ENCODE data around the gene GPATCH2L. TPM values are rescaled to one million over a fixed set of nuclear protein-coding genes. Genes with fewer than 3 reads are reported as not detected.

Gene GPATCH2L
- total RNA-seq, 4 donors from 2014 or later, result 42.4 to 59.1 (median 48.3) TPM

- no peak for DNase-seq (ENCODE audit: extremely low spot score)
Measured at GRCh38 chr14:76194327-76194726, 42.6 kb downstream of the GPATCH2L start.

GRCh38 chr14:76195003-76195402 is 43.3 kb downstream of the GPATCH2L start:
- Histone ChIP-seq H3K27ac (replicated peaks in 1 of 4) (no peak overlapping the region), H3K36me3 (peaks cover 28 to 88% (median 69%) of the 10 kb centered on the region in 4 donors), H3K9me3 (no peaks in the 10 kb centered on the region), H3K4me3 (no peak overlapping the region), H3K4me1 (no peaks in the 10 kb centered on the region), H3K27me3 (no peaks in the 10 kb centered on the region)
- DNase-seq (ENCODE audit: extremely low spot score), result no peak
- 89% methylated on average over 3 of the region's 3 CpGs for WGBS
- no peak for TF ChIP-seq CTCF (IDR thresholded peaks at IDR 0.05)
- no peak for TF ChIP-seq EP300 (IDR thresholded peaks at IDR 0.05)
- TF ChIP-seq POLR2A (IDR thresholded peaks at IDR 0.05; ENCODE audit: low read depth), result no peak
- intact Hi-C loops (cut with DNase I), result no loop called here

More at GRCh38 chr14:76194327-76194726, 42.6 kb downstream of the GPATCH2L start:
- Histone ChIP-seq H3K4me1 (no peaks in the 10 kb centered on the region), H3K27ac (replicated peaks in 1 of 4) (no peak overlapping the region), H3K4me3 (no peak overlapping the region), H3K36me3 (peaks cover 28 to 82% (median 64%) of the 10 kb centered on the region in 4 donors), H3K27me3 (no peaks in the 10 kb centered on the region), H3K9me3 (no peaks in the 10 kb centered on the region)
- TF ChIP-seq POLR2AphosphoS5 (IDR thresholded peaks at IDR 0.05) (no peak), CTCF (IDR thresholded peaks at IDR 0.05) (no peak), EP300 (IDR thresholded peaks at IDR 0.05) (no peak), POLR2A (IDR thresholded peaks at IDR 0.05; ENCODE audit: low read depth) (no peak)
- intact Hi-C loops (cut with DNase I), result no loop called here
- WGBS, result 94% methylated on average over 3 of the region's 3 CpGs

- H3K36me3 ChIP-seq, result peaks cover 19 to 93% (median 71%) of the 10 kb centered on the region in 4 donors
- H3K4me1 ChIP-seq, result no peaks in the 10 kb centered on the region
- TF ChIP-seq CTCF (IDR thresholded peaks at IDR 0.05), result no peak
- TF ChIP-seq POLR2A (IDR thresholded peaks at IDR 0.05; ENCODE audit: low read depth), result no peak
- TF ChIP-seq EP300 (IDR thresholded peaks at IDR 0.05), result no peak
- TF ChIP-seq POLR2AphosphoS5 (IDR thresholded peaks at IDR 0.05), result no peak
- no peaks in the 10 kb centered on the region for H3K9me3 ChIP-seq
- H3K4me3 ChIP-seq, result no peak overlapping the region
- no peaks in the 10 kb centered on the region for H3K27me3 ChIP-seq
- 78% methylated on average over 4 of the region's 4 CpGs for WGBS
- H3K27ac ChIP-seq (replicated peaks in 1 of 4), result no peak overlapping the region
- intact Hi-C loops (cut with DNase I), result no loop called here
- DNase-seq (ENCODE audit: extremely low spot score), result no peak
Measured at GRCh38 chr14:76196980-76197695, 45.4 kb downstream of the GPATCH2L start.

- no peak for DNase-seq (ENCODE audit: extremely low spot score)
- H3K36me3 ChIP-seq, result peaks cover 12 to 74% (median 52%) of the 10 kb centered on the region in 4 donors
- H3K9me3 ChIP-seq, result no peaks in the 10 kb centered on the region
- peaks cover 0 to 10% (median 4%) of the 10 kb centered on the region in 4 donors for H3K4me1 ChIP-seq
- no peak overlapping the region for H3K27ac ChIP-seq (replicated peaks in 1 of 4)
- H3K4me3 ChIP-seq, result no peak overlapping the region
- 92% methylated on average over 5 of the region's 5 CpGs for WGBS
- no peaks in the 10 kb centered on the region for H3K27me3 ChIP-seq
- intact Hi-C loops (cut with DNase I), result no loop called here
- TF ChIP-seq CTCF (IDR thresholded peaks at IDR 0.05) (no peak), EP300 (IDR thresholded peaks at IDR 0.05) (no peak), POLR2A (IDR thresholded peaks at IDR 0.05; ENCODE audit: low read depth) (no peak), POLR2AphosphoS5 (IDR thresholded peaks at IDR 0.05) (no peak)
Measured at GRCh38 chr14:76201162-76201561, 49.4 kb downstream of the GPATCH2L start.

Measured in esophagus muscularis mucosa (tissue), 4 donors.